Measurements from ENCODE around the gene MPZL1.

DNA sequence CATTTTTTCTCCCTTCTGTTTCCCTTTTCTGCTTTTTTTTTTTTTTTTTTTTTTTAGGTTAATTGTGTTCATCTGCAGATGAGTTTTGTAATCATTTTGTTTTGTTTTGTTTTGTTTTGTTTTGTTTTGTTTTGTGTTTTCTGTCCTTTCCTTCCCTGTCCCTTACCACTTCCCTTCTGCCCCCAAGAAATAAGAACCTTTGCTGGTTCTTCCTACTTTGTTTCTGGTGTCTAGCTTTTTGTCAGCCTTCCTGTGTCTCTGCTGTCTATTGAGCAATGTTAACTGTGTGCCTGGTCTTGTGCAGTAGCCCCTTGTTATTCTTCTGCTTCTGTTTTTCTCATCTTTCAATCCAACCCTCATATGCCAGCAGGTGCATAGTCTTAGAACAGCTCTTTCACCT, 46.0 kb downstream of the MPZL1 start:
- TF ChIP-seq, protein P1, sequence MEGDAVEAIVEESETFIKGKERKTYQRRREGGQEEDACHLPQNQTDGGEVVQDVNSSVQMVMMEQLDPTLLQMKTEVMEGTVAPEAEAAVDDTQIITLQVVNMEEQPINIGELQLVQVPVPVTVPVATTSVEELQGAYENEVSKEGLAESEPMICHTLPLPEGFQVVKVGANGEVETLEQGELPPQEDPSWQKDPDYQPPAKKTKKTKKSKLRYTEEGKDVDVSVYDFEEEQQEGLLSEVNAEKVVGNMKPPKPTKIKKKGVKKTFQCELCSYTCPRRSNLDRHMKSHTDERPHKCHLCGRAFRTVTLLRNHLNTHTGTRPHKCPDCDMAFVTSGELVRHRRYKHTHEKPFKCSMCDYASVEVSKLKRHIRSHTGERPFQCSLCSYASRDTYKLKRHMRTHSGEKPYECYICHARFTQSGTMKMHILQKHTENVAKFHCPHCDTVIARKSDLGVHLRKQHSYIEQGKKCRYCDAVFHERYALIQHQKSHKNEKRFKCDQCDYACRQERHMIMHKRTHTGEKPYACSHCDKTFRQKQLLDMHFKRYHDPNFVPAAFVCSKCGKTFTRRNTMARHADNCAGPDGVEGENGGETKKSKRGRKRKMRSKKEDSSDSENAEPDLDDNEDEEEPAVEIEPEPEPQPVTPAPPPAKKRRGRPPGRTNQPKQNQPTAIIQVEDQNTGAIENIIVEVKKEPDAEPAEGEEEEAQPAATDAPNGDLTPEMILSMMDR (IDR thresholded peaks at IDR 0.05), result no peak
- TF ChIP-seq POLR2A (IDR thresholded peaks at IDR 0.05), result no peak

Measured in ovary (tissue), 3 donors.